Measurements from ENCODE around the gene CXCL9.
A peak's percentile ranks its signal among the peaks of the same experiment; 100 is the strongest.

The CXCL9 gene

DNA sequence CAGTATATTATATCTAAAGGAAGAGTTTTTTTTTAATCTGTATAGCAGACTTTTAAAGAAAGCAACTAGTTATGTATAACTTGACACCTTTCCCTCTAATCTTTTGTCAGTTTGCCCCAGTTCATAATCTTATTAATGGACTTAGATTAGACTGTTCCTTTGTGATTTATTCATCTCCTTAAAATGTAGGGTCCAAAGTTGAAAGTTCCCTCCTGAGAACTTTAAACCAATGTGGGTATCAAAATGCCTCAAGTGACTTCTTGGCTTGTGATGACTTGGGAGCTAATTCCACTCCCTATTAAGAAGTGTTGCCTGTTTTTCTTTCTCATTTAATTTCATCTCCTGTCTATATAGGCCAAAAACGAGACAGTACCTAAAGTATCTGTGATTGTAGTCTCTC lies 10.2 kb downstream of the CXCL9 start:
- TF ChIP-seq, protein P1, sequence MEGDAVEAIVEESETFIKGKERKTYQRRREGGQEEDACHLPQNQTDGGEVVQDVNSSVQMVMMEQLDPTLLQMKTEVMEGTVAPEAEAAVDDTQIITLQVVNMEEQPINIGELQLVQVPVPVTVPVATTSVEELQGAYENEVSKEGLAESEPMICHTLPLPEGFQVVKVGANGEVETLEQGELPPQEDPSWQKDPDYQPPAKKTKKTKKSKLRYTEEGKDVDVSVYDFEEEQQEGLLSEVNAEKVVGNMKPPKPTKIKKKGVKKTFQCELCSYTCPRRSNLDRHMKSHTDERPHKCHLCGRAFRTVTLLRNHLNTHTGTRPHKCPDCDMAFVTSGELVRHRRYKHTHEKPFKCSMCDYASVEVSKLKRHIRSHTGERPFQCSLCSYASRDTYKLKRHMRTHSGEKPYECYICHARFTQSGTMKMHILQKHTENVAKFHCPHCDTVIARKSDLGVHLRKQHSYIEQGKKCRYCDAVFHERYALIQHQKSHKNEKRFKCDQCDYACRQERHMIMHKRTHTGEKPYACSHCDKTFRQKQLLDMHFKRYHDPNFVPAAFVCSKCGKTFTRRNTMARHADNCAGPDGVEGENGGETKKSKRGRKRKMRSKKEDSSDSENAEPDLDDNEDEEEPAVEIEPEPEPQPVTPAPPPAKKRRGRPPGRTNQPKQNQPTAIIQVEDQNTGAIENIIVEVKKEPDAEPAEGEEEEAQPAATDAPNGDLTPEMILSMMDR (IDR thresholded peaks at IDR 0.05): no peak
- no peak for DNase-seq
- Mint-ChIP-seq H3K36me3 (ENCODE audit: low read depth) (no peaks in the 10 kb centered on the region), H3K4me1 (no peaks in the 10 kb centered on the region), H3K27ac (no peak overlapping the region), H3K27me3 (ENCODE audit: low read depth, poor library complexity) (peaks cover 22% of the 10 kb centered on the region), H3K9me3 (no peaks in the 10 kb centered on the region), H3K4me3 (no peak overlapping the region)

DNA sequence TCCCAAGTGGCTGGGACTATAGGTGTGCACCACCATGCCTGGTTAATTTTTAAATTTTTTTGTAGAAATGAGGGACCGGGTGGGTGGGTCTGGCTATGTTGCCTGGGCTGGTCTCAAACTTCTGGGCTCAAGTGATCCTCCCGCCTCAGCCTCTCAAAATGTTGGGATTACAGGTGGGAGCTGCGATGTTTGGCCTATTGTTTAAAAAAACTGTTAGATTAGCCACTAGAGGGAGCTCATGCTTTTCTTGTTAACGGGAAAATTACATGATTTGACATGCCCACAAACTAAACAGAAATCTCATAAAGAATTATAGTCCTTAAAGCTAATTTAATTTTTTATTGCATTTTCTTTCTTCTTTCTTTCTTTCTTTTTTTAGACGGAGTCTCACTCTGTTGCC lies 11.6 kb downstream of the CXCL9 start:
- TF ChIP-seq, protein P1 (IDR thresholded peaks at IDR 0.05): peak; percentile 60
- Mint-ChIP-seq H3K4me3 (no peak overlapping the region), H3K27me3 (ENCODE audit: low read depth, poor library complexity) (peaks cover 22% of the 10 kb centered on the region), H3K27ac (no peak overlapping the region), H3K9me3 (peaks cover 8% of the 10 kb centered on the region), H3K4me1 (no peaks in the 10 kb centered on the region), H3K36me3 (ENCODE audit: low read depth) (no peaks in the 10 kb centered on the region)
- peak; percentile 14 for DNase-seq

DNA sequence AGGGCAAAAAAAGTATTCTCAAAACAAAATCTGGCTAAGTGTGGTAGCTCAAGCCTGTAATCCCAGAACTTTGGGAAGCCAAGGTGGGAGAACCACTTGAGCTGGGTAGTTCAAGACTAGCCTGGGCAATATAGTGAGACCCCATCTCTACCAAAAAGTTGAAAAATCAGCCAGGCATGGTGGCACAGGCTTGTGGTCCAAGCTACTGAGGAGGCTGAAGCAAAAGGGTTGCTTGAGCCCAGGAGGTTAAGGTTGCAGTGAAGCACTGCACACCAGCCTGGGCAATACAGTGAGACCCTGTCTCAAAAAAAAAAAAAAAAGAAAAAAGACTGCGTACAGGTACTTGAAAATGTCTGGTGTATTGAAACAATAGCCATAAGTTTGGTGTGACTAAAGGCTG lies 14.8 kb downstream of the CXCL9 start:
- no peak overlapping the region for H3K27ac Mint-ChIP-seq
- H3K9me3 Mint-ChIP-seq: peaks cover 8% of the 10 kb centered on the region
- TF ChIP-seq, protein P1 (IDR thresholded peaks at IDR 0.05): no peak
- H3K4me1 Mint-ChIP-seq: peaks cover 22% of the 10 kb centered on the region
- H3K27me3 Mint-ChIP-seq (ENCODE audit: low read depth, poor library complexity): peaks cover 22% of the 10 kb centered on the region
- DNase-seq: no peak
- H3K36me3 Mint-ChIP-seq (ENCODE audit: low read depth): peaks cover 18% of the 10 kb centered on the region
- H3K4me3 Mint-ChIP-seq: no peak overlapping the region

DNA sequence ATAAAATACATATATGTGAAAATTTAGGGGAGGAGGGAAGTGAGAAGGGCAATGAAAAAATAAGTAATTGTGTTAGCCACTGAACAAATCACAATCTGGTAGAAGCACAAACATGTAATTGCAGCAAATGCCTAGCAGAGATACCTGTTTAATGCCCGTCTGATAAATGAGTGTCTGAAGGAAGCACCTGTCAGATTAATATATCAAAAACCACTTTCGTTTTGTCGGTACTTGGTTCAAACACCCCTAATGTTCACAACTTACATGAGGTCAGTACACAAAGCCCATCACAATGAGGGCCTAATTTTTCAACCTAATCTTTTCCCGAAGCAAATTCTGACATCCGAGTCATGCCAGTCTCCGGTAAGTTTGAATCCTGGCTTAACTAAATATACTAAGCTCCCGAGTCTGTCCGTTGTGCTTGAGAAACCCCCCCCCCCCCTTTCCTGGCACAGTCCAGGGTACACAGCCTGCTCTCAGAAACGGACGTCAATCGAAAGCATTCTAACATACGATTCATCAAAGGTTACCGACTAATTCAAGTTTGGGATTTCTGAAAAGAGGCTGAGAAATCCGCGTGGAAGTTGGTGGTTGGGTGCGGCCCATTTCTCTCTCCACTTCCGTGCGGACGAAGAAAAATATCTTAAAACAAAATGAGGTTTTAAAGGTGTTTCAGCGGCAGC lies 17.3 kb downstream of the CXCL9 start:
- TF ChIP-seq, protein P1 (IDR thresholded peaks at IDR 0.05): no peak
- no peak overlapping the region for H3K27ac Mint-ChIP-seq
- no peak for DNase-seq
- peaks cover 8% of the 10 kb centered on the region for H3K9me3 Mint-ChIP-seq
- peak overlapping the region; percentile 92 for H3K4me3 Mint-ChIP-seq
- peaks cover 22% of the 10 kb centered on the region for H3K4me1 Mint-ChIP-seq
- H3K36me3 Mint-ChIP-seq (ENCODE audit: low read depth): peaks cover 24% of the 10 kb centered on the region
- H3K27me3 Mint-ChIP-seq (ENCODE audit: low read depth, poor library complexity): peaks cover 19% of the 10 kb centered on the region

DNA sequence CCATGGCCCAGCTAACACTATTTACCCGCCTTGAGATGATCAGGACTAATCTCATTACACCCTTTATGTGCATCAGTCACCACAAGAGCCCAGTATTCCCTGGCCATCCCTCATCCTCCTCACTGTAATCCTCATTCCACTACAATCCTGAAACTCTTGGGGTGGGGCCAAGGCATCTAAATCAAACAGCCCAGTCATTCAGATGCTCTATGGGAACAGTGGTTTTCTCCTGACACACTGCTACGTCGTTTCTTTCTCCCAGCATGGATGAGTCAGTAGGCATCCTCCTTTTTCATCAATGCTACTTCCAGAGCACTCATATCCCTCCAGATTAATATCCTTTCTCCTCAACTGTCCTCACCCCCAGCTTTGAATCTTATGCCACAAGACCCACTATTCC lies 22.2 kb downstream of the CXCL9 start:
- TF ChIP-seq, protein P1 (IDR thresholded peaks at IDR 0.05): no peak
- peaks cover 50% of the 10 kb centered on the region for H3K36me3 Mint-ChIP-seq (ENCODE audit: low read depth)
- no peak overlapping the region for H3K4me3 Mint-ChIP-seq
- H3K27ac Mint-ChIP-seq: no peak overlapping the region
- no peak for DNase-seq
- peaks cover 22% of the 10 kb centered on the region for H3K4me1 Mint-ChIP-seq
- H3K9me3 Mint-ChIP-seq: no peaks in the 10 kb centered on the region
- no peaks in the 10 kb centered on the region for H3K27me3 Mint-ChIP-seq (ENCODE audit: low read depth, poor library complexity)

DNA sequence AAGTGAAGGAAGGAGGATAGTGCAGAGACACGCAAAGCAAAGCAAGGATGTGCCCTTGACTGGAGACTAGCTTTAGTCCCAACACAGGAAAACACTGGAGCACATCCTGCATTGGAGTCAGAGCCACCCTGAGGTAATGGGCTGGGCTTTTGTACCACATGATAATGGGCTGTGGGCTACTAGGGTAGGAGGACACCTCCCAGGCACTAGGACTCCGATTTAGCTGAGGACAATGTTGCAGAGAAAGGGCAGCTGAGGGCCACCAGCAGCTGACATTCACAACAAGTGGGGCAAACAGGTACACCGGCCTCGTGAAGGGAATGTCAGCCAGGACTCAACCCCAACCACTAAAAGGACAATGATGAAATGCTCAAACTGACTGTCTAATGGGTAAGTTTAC lies 26.7 kb downstream of the CXCL9 start:
- H3K4me1 Mint-ChIP-seq: no peaks in the 10 kb centered on the region
- peaks cover 61% of the 10 kb centered on the region for H3K36me3 Mint-ChIP-seq (ENCODE audit: low read depth)
- no peak for DNase-seq
- no peaks in the 10 kb centered on the region for H3K27me3 Mint-ChIP-seq (ENCODE audit: low read depth, poor library complexity)
- peaks cover 14% of the 10 kb centered on the region for H3K9me3 Mint-ChIP-seq
- H3K4me3 Mint-ChIP-seq: no peak overlapping the region
- TF ChIP-seq, protein P1 (IDR thresholded peaks at IDR 0.05): no peak
- no peak overlapping the region for H3K27ac Mint-ChIP-seq

Measured in nephron progenitor cell (in vitro differentiated cells).